ENCODE data around the gene ZNF502.

Gene ZNF502

GRCh38 chr3:44771424-44772098 is 59.1 kb downstream of the ZNF502 start:
- no peak for DNase-seq

- no peak for DNase-seq
Observed at GRCh38 chr3:44772099-44772442, 59.6 kb downstream of the ZNF502 start.
